Stimulated activated CD4-positive, alpha-beta T cell treated with anti-CD3 and anti-CD28 coated beads, Interleukin-4, amount 100 ng/mL, for 48 hours (primary cell): ENCODE measurements around the gene ACADM.
A peak's percentile ranks its signal among the peaks of the same experiment; 100 is the strongest.
"Not testable (repeated sequence)": the region's sequence is repeated elsewhere in the genome, so short reads cannot be mapped to it uniquely, and the experiment has no call there.

Experiments used
- DNase-seq, 2 donors: peaks; one replicate each; pipeline ENCODE4 v3.0.0-alpha.2; 2020; ENCODE audit warnings: low read depth in 2 of 2

The ACADM gene

GRCh38 chr1:75795703-75796193 is 71.2 kb downstream of the ACADM start:
- no peak for DNase-seq

DNA sequence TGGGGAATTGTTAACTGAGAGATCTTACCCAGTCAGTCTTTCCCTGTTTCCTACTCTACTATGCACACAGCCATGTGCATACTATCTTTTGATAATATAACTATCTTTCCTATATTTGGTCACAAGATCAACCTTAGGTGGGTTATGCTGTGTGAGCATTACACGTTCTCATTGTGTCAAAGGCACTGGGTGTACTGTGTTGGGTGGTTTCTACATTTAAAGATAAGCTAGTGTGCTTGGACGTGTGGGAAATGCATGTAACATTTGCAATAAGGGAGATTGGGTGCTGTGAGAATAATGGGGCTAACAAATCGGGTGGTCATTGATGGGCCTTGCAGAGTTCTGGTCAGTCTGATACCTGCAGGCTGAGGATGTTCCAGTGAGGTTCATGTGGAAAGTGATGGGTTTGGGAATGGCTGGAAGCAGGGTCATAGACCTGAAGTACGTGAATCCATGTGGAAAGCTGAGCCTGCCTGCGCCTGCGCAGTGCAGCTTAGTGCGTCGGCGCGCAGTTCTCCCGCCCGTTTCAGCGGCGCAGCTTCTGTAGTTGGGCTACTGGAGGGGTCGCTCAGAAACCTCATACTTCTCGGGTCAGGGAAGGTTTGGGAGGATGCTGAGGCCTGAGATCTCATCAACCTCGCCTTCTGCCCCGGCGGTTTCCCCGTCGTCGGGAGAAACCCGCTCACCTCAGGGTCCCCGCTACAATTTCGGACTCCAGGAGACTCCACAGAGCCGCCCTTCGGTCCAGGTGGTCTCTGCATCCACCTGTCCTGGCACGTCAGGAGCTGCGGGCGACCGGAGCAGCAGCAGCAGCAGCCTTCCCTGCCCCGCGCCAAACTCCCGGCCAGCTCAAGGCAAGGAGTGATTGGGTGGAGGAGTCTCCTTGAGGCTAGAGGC is 72.1 kb downstream of the ACADM start, which contains the start of gene MSH4:
TSS of gene MSH4 (plus strand) at position 507 of the 897 bp plus-strand sequence. CDS start at position 611, 104 bp downstream.
- peak in 1 of 2 donors; percentile 22 for DNase-seq

DNA sequence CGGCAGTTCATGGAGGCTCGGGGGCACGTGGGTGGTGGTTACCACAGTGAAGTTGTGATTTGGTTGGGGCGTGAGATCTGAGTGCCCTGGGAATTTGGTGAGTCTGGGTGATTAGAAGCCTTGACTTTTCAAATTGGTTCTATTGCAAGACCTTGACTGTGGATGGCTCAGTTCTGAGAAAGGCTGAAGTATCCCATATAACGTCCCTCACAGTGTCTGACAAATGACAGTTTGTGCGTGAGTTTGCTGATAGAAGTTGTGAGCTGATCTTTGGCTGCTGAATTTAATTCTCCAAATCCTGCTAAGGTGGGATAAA is 72.7 kb downstream of the ACADM start:
- DNase-seq: no peak

DNA sequence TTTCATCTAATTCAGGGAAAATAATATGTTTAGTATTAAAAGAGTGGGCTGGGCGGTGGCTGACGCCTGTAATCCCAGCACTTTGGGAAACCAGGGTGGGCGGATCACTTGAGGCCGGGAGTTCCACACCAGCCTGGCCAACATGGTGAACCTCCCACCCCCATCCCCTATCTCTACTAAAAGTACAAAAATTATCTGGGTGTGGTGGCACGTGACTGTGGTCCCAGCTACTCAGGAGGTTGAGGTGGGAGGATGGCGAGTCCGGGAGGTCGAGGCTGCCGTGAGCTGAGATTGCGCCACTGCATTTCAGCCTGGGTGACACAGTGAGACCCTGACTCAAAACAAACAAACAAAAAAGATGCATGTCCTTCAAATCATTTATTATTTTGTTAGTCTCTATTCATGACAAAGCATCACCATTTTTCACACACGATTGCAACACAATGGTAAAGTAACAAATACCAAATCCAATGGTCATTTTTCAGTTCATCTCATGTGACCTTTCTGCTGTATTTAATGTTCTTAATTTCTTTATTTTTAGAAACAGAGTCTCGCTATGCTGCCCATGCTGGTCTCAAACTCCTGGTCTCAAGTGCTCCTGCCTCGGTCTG is 73.2 kb downstream of the ACADM start:
- DNase-seq: no peak

DNA sequence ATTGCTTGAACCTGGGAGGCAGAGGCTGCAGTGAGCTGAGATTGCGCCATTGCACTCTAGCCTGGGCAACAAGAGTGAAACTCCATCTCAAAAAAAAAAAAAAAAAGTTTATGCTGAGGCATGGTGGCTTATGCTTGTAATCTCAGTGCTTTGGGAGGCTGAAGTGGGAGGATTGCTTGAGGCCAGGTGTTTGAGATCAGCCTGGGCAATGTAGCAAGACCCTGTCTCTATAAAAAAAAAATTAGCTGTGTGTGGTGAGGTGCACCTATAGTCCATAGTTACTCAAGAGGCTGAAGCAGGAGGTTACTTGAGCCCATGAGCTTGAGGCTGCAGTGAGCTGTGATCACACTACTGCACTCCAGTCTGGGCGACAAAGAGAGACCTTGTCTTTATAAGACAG is 77.0 kb downstream of the ACADM start:
- not testable (repeated sequence) for DNase-seq

DNA sequence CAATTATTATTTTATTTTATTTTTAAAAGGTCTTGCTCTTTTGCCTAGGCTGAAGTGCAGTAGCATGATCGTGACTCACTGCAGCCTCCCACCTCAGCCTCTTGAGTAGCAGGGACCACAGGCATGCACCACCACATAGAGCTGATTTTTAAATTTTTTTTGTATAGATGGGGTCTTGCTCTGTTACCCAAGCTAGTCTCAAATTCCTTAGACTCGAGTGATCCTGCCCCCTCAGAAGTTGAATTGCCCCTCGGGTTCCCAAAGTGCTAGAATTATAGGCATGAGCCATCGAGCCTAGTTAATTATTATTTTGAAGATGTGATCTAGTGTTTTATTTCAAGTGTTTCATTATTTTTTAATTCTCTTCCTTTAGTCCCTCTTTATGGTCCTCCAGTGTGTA is 84.4 kb downstream of the ACADM start:
- DNase-seq: no peak

DNA sequence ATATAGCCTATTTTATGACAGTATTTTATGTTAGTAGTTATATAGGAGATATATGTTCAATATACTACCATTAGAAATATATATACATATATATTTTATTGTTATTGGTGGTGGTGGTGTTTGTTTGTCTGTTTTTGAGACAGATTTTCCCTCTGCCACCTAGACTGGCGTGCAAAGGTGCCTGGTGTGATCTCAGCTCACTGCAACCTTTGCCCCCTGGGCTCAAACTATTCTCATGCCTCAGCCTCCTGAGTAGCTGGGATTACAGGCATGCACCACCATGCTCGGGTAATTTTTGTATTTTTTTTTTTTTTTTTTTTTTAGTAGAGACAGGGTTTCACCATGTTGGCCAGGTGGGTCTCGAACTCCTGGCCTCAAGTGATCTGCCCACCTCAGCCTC is 85.6 kb downstream of the ACADM start:
- not testable (repeated sequence) for DNase-seq

DNA sequence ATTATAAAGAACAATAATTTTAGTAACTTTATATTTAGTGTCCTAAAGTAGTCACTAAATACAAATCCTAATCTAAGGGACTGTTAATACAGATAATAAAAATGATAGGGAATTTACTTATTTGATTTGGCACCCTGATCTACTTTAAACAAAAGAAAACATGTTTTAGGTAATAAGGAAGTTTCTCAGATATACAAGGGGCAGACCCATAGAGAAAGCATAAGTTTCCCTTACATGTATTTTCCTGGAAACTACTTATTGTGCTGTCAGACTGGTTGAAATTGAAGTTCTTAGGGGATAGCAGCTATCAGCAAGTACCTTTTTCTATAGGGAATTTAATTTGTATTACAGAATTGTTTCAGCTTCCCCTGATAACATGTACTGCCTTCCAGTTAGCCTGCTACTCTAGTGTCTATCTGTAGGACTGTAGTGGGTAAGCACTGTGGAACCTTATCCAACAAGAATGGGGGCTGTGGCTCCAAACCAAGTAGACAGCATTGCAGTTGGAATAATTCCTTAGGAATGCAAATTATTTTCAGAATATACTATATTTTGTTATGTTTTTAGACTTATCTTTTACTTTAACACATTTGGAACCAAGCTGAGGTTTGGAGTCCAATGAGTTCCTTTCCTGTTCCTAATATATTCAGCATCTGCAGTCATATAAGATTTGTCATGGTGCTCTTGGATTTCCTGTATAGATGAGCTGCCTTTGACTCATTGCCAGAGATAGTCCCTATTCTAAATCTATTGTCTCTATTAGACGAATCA is 86.9 kb downstream of the ACADM start:
- DNase-seq: no peak

DNA sequence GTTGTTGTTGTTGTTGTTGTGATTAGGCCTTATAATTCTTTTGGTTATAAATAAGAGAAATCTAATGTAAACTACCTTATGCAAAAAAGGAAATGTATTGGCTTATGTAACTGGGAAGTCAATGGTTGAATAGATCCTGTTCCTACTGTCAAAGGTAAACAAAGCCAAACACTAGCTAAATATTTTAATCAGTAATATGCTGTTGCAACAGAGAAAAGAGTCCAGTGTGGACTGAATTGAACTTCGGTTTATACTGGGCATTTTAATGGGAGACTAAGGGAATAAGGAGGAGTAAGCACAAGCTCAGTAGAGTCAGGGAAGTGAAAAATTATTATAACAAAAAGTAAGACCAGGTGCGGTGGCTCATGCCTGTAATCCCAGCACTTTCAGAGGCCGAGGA is 87.6 kb downstream of the ACADM start:
- DNase-seq: no peak
